T follicular helper cell (primary cell): Measurements from ENCODE around the gene KCNA1.
"Not testable (repeated sequence)": the region's sequence is repeated elsewhere in the genome, so short reads cannot be mapped to it uniquely, and the experiment has no call there.

ENCODE experiments used
- DNase-seq: peaks from one replicate; pipeline ENCODE4 v3.0.0-alpha.2; 2020; ENCODE audit warnings: low read depth
- total RNA-seq, 2 experiments: gene quantifications; one replicate each; lab custom pipeline; 2026; lab: John Stamatoyannopoulos, UW

Gene KCNA1
- 0 to 0.09 reads per million in 2 experiments for total RNA-seq

DNA sequence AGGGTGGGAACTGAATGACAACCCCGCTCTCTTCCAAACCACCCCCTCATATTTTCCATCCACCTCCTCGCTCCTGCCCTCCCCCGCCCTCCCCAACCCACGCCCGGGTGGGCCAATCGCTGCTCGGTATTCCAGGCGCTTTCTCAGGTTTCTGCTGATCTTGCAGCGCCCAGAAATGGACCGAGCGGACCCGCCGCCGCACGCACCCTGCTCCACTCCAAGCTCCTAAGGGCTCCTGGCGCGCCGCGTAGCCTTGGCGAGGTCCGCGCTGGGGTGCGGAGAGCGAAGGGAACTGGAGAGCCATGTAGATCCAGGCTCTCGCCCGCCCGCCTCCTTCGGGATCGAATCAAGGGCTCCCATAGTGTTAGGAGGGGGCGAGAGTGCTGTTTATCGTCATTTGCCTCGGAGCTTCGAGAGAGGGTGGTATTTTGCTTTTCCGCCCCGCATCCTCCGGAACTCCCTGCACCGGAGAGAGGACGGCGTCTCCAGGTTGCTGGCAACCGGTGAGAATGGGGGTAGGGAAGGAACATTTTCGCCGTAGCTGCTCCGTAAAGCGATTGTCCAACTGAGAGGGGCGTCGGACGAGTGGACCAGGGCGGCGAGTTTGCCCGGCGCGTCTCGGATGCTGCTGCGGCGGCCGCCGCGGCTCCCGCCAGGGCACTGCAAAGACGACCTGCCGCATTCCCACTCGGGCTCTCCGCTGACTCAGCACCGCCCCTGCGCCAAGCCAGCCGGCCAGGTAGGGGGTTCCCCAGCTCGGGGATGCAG, at the start of gene KCNA1:
Gene KCNA1 (plus strand): TSS at position 172 of the 768 bp plus-strand sequence. CDS start 1,474 bp downstream, outside the sequence.
- no peak for DNase-seq

DNA sequence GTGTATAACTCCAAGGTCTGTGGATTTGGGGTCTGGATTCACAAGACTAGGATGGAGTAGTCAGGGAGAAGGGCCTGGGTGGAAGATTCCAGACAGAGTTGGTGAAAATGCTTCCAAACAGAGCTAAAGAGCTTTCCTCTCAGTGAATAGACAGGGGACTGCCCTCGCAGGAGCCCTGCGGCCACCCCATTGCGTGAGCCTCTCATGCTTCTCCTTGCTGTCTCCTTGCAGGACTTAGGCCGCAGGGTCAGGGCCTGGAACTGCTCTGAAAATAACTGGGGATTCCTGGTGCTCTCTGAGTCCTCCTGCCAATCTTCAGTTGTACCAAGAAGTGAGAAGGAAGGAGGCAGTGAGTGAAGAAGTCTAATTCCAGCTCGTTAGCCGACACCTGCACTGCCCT, 49.0 kb upstream of the KCNA1 start:
- no peak for DNase-seq

DNA sequence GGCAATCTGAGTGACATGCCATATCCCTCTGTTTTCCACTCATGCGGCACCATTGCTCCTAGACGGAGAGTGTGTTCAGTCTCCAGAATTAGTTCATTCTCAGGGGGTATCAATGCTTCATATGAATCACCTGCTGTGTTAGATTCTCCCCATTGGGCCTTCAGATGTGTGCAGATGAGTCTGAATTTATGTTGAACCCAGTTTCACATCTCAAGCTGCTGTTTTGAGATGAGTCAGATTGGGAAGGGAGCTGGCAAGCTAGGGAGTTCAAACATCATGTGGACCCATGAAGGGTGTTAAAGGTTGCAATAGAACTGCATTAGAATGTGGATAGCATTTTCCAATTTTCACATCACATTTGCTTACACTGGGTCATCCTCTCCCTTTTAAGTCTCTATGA, 46.9 kb upstream of the KCNA1 start:
- DNase-seq, result no peak

DNA sequence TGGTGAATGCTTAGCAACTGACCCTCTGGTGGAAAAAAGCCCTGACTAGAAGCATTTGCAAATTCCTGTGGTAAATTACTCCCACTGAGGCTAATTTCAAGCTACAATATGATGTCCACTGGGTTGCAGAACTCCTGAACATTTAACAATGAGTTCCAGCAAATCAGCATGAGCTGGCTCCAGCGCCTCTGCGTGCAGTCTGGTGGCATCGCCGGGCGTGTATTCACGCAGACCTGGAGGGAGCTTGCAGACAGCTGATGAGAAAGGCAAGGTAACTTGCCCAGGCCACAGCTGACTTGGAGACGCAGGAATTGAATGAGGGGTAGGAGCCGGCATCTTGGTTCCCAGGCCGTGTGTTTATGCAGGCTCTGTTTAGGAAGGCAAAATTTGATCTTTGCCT, 45.1 kb upstream of the KCNA1 start:
- no peak for DNase-seq

DNA sequence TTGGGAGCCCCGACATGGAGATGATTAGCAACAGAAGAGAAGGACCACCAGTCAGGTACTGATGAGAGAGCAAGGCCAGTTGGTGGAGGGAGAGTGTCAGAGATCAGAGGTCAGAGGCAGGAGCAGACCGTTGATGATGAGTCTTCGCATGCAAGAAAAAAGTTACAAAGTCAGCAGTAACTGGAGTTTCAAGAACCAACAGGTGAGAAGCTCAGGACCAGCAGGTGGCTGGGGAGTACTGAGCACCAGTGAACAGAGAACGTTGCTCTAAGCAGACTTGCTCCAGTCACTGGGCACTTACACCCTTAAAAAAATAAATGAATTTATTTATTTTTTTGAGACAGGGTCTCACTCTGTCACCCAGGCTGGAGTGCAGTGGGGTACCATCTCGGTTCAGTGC, 44.5 kb upstream of the KCNA1 start:
- DNase-seq, result no peak

DNA sequence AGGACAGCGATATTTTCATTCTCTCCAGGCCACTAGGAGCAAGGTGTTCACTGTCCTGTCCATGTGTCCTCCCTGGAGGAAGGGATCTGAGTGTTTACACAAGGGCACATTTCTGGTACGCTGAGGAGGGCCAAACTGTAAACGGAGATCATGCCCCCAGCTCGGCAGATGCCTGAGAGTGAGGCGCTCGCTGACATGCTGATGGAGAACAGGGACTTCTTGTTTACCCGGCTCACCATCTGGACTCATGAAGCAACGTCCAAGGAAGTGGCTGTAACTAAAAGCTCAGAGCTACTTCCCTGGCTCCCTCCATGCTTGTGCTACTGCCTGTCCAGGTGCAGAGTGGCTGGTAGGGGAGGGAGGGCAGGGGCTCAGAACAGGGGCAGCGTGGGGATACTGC, 43.4 kb upstream of the KCNA1 start:
- no peak for DNase-seq

DNA sequence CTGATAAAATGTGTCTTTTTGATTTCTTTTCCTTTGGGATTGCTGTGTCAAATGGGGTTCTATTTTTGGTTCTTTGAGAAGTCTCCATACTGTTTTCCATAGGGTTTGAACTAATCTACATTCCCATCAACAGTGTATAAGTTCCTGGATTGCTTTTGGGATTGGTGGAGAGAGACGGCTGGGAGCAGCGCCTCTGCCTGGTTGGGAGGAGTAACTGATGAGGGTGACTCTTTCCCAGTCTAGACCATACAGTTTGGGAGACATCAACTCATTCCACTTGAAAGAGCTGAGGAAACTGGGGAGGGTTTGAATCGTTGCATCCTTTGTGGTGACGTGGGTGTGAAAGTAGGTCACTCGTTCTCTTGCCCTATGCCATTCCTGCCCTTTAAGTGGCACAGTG, 42.3 kb upstream of the KCNA1 start:
- DNase-seq, result no peak

DNA sequence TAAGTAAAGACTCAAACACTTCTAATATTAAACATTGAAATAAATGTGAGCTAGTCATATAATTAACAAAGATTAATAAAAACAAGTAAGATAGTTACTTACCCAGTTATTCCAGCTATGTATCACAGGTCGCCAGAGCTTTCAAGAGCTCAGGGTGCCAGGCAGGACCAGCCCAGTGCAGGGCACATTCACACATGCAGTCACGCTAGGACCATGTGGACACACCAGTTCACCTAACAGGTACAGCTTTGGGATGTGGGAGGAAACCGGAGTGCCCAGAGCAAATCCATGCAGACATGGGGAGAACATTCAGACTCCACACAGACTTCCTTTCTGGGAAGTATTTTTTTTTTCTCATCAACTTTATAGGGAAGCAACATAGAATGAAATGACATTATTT, 39.3 kb upstream of the KCNA1 start:
- DNase-seq, result no peak

DNA sequence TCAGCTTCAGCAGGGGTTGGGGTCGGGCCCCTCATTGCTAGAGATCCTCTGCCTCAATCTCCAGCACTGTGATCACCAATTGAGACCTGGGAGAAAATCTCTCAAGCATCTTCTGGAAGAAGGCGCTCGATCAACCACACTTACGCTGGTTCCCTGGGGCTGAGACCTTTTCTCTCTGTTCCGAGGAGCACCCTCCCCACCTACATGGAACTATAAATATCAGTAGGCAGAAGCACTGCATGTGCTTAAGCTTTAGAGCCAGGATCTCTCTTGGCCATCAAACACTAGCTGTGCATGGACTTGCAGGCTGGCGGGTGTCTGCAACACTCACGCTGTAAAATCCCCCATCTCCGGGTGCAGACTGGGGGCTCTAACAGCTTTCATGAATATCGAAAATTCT, 38.2 kb upstream of the KCNA1 start:
- DNase-seq, result no peak

DNA sequence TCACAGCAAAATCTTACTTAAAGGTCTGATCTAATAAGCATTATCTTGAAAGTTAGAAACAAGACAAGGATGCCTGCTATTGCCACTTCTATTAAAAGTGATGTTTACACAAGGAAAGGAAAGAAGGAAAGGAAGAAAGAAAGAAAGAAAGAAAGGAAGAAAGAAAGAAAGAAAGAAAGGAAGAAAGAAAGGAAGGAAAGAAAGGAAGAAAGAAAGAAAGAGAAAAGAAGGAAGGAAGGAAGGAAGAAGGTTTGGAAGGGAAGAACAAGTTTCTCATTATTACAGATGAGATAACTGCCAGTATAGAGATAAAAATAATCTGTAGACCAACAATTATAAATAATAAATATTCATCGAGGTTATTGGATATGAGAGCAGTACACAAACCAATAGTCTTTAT, 35.8 kb upstream of the KCNA1 start:
- DNase-seq, result no peak

DNA sequence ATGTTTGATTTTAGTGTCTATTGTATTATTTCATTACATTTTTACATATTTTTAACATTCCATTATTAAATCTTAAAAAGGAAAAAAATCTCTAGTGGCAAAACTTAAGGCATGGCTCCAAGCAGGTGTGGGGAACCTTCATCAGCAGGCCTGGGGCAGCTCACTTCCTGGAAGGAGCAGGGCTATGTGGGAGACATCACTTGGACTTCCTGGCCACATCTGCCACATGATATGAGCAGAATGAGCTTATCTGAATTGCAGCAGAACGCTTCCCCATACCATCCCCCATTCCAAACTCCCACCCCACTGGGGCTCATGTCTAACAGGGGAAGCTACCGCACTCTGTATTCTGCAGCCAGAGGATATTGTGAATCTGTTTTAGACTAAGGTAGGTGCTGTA, 35.0 kb upstream of the KCNA1 start:
- DNase-seq, result no peak

DNA sequence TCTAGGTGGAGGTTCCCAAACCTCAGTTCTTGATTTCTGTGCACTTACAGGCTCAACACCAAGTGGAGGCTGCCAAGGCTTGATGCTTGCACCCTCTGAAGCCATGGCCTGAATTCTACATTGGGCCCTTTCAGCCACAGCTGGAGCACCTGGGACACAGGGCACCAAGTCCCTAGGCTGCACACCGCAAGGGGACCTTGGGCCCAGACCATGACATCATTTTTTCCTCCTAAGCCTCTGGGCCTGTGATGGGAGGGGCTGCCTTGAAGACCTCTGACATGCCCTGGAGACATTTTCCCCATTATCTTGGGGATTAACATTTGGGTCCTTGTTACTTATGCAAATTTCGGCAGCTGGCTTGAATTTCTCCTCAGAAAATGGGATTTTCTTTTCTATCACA, 30.2 kb upstream of the KCNA1 start:
- not testable (repeated sequence) for DNase-seq

DNA sequence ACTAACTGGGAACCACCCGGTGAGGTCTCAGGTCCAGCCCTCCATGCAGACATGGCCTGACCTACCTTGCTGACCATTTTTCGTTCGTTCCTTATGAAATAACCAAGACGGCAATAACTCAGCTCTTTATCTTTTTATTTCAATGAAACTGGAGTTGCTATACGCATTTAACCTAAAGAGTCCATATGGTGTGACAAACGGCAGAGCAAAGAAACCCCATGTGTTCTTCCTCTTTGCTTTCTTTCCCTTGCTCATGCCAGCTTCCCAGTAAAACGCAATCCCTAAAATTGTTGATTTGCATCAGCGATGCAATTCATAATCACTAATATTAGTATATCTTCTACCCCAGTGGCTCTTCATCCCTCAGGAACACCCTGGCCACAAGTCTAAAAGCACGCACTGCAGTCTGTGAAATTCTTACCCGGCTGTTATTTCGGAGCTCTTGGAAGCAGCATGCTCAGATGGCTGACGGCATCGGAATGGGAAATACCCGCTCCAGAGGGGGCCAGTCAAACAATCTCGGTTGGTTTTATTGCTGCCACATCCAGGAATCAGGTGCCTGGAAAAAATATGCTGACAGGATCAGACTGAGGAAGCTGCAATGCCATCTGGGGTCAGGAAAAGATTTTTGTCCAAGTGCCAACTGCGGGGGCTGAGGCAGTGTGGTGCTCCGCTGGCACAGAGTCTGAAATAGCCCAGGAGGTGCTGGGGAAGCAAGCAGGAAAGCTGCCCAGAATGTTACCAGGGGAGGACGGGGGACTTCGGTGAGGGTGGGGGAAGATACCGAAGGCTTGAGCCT, 28.2 kb upstream of the KCNA1 start:
- DNase-seq, result no peak

DNA sequence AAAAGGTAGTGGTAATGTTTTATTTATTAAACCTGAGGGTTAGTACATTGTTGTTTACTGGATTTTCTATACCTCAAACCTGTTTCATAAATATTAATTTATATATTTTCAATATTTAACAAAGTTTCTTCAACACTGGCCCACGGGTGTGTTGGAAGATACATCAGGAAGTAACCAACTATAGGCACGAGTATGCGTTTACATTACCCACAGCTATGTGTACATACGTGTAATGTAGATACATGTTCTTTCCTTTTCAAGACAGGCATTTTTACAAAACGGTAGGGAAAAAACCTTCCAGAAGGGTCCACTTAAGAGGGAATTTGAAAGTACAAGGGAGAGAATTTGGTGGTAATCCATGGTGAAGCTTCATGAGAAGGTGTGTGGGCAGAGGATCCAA, 17.8 kb upstream of the KCNA1 start:
- no peak for DNase-seq

DNA sequence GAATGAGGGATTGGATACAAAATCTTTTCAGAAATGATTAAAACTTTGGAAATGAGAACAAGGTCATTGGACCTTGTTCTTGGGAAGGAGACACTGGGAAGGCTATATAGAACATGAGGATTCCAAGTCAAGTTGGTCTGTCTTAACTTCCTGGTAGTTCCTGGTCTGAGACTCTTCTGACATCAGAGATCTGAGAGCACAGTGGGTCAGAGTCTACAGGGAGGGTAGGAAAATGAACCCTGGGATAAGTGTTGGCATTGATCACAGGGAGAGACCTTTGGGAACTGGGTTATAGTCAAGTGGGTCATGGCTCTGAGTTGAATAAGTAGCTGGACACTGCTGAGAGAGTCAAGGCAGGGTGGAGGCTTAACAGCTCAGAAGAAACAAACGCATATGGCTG, 17.3 kb upstream of the KCNA1 start:
- DNase-seq, result no peak

DNA sequence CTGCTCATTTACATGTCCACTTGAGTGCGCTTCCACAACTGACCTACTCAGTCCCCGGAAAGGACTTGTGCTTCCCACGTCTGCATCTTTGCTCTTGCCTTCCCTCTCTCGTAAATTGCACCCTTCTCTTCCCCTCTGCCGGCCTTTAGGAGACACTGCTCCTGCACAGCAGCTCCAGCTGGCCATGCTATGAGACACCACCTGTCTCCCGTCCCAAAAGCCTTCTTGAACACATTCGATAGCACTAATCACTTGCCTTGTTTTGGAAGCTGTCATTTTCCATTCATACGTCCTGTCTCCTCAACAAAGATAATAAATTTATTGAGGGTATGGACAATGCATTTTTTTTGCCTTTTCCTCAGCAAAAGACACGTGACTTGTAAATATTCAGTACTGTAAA, 15.7 kb upstream of the KCNA1 start:
- no peak for DNase-seq

DNA sequence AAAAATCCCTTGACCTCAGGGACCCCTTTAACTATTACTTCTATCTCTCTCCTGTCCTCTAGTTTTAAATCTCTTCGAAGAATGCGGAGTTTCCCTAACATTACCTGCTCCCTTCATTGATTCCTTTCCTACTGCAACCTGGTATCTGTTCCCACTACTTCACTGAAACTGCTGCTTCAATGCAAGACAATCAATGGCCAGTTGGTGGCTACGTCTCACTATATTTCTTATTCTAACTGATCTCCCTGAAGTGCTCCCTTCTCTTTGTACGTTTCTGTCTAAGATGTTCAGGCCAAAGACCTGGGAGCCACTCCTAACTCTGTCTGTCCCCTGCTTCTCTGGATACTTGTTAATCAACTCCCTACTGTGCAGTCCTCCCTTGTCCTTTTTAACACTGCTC, 10.3 kb upstream of the KCNA1 start:
- no peak for DNase-seq

DNA sequence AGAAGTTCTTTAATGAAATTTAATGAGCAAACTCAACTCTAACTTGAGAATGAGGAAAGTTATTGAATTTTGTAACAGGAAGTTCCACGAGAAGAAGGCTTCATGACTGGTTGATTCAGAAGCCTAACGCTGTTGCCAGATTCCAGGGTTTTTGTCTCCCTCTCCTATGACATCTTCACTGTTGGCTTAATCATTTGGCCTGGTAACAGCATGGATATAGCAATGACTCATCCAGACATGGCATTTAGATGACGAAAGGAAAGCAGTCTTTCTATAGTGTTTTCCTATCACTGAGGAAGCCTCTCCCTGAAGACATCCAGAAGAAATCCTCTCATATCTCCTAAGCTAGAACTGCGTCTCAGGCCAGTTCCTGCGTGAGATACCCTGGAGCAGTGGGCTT, 9.4 kb upstream of the KCNA1 start:
- no peak for DNase-seq

DNA sequence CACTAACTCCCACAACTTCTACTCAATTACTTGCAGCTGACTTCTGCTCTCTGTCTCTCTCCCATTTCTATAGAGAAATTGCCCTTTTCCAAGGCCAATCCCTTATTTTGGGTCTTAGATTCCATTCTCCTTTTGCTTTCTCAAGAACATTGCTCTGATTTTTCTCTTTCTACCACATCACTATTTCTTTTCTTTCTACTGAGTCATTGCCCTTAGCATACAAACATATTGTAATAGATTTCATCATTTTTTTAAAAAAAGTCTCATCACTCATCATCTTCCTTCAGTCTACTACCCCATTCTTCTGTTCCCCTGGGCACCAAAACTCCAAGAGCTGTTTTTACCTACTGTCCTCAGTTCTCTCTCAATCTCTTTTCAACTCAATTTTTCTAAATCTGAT, 4.4 kb upstream of the KCNA1 start:
- no peak for DNase-seq

DNA sequence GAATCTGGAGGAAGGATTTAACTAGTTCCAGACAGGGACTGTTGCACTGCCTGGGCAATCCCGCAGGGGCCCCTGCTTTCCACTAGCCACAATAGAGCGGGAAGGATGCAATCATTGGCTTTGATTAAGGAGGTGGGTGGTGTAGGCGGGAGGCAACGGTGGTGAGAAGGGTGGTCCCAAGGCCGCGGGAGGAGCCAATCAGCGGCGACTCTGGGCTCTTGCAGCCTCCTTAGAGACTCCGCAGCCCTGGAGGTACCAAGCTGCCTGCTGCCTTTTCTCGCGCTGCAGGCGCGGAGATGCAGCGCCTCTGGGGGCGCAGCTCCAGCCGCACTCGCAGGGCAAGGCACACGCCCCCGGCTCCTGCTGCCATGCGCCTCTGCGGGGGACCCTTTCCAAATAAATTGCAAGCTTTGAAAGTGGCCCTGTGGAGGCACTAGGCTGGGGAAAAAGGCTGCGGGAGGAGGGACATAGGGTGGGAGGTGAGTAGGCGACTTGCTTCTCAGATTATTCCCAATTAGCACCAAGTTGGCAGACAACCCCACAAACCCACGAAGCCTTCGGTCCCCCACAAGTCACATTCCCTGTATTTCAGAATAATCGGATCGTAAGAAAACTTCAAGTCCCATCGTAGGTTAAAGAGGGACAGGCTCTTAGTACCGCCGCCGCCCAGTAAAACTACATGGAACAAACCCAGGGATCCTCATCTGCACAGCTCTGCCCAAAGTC, 858 bp upstream of the KCNA1 start:
- DNase-seq, result no peak

DNA sequence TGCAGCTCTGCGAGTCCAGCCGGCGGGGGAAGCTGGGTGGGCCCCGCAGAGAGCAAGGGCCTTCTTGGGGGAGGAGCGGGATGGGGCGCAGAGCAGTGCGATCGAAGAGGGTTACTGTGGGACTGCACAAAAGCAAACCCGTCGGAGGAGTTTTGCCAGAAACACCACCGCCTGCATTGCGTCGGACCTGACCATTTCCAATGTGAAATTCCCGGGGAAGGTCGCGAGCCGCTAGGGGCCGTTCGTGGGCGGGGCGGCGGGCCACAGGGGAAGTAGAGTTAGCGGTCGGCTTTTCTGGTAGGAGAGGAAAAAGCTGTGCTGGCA, 333 bp upstream of the KCNA1 start:
- DNase-seq, result no peak

DNA sequence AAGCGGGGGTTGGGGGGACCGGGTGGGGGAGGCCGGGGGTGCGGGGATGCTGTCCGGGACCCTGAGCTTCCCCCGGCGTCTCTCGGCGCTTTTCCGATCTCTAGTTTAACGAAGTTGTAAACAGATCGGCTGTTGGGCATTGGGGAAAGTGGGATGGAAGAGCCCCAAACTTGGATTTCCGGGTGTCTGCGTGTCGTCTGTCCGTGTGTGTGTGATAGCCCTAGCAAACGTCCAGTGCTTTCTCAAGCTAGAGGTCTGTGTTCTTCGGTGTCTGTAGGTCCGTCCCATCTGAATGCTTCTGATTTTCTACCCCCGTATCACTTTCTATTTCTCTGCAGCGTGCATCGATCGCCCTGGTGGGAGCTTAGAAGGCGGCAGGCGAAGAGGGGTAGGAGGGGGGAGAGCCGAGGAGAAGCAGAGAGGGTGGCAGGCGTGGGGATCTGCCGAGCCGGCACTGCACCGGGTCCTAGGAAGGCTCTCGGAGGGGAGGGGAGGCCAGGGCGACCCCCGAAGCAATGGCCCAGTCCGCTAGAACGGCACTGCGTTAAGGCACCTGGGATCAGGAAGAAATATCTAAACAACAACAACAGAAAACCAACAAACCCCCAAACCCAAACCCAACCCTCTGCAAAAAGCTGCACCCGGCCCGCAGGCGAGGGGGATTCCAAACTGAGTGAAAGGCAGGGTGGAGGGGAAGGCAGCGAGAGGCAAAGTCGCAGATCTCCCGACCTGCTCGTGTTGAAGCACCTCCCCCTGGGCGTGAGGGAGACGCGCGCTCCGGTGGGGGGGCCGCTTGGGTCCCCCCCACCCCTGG, 1.0 kb downstream of the KCNA1 start:
- DNase-seq, result no peak
